Ishikawa (cell line): Measurements from ENCODE around the gene SLIT3.

ENCODE experiments used
- CEBPB ChIP-seq: IDR thresholded peaks from 2 replicates; pipeline ENCODE4 v1.6.1; 2012
- CREB1 ChIP-seq: IDR thresholded peaks from 2 replicates; pipeline ENCODE4 v1.6.1; 2012; ENCODE audit warnings: low read depth
- EGR1 ChIP-seq: IDR thresholded peaks from 2 replicates; pipeline ENCODE4 v1.6.1; 2012
- EP300 ChIP-seq: IDR thresholded peaks from 2 replicates; pipeline ENCODE4 v1.6.1; 2012; ENCODE audit warnings: borderline replicate concordance
- FOXM1 ChIP-seq: IDR thresholded peaks from 2 replicates; pipeline ENCODE4 v1.6.1; 2012; ENCODE audit warnings: low read depth, borderline replicate concordance
- NFIC ChIP-seq: IDR thresholded peaks from 2 replicates; pipeline ENCODE4 v1.6.1; 2012
- RAD21 ChIP-seq: IDR thresholded peaks from 2 replicates; pipeline ENCODE4 v1.6.1; 2012; ENCODE audit warnings: low read depth
- TAF1 ChIP-seq: IDR thresholded peaks from 2 replicates; pipeline ENCODE4 v1.6.1; 2012; ENCODE audit warnings: low read depth, mild to moderate bottlenecking
- TCF12 ChIP-seq: IDR thresholded peaks from 2 replicates; pipeline ENCODE4 v1.6.1; 2012; ENCODE audit warnings: low read depth
- TEAD4 ChIP-seq: IDR thresholded peaks from 2 replicates; pipeline ENCODE4 v1.6.1; 2012
- YY1 ChIP-seq: IDR thresholded peaks from 2 replicates; pipeline ENCODE4 v1.6.1; 2012; ENCODE audit warnings: low read depth
- ZBTB7A ChIP-seq: IDR thresholded peaks from 2 replicates; pipeline ENCODE4 v1.6.1; 2012; ENCODE audit warnings: low read depth
- TF ChIP-seq, protein P1 (sequence below): IDR thresholded peaks from 2 replicates; pipeline ENCODE4 v1.6.1; 2012
- TF ChIP-seq, protein P2 (sequence below): IDR thresholded peaks from 2 replicates; pipeline ENCODE4 v1.6.1; 2012
- TF ChIP-seq, protein P3 (sequence below): IDR thresholded peaks from 2 replicates; pipeline ENCODE4 v1.6.1; 2012; ENCODE audit warnings: low read depth, mild to moderate bottlenecking

Gene SLIT3

DNA sequence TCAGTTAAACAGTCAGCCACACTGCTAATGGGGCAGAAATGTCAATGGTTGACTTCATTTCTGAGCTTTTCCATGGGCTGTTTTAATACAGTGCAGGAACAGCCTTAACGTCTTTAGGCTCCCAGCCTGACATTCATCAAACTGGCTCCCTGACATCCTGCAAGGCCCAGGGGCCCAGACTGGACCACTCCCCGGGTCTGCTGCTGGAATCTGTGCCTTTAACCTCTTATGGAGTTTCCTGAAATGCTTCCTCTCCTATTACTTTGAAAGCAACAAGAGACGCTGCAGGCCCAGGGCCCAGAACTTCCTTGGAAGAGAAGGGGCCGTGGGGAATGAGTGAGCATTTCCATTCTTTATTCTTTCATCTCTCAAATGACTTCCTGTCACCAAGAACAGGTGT, 504.9 kb downstream of the SLIT3 start:
- TF ChIP-seq TCF12 (no peak), YY1 (no peak)

DNA sequence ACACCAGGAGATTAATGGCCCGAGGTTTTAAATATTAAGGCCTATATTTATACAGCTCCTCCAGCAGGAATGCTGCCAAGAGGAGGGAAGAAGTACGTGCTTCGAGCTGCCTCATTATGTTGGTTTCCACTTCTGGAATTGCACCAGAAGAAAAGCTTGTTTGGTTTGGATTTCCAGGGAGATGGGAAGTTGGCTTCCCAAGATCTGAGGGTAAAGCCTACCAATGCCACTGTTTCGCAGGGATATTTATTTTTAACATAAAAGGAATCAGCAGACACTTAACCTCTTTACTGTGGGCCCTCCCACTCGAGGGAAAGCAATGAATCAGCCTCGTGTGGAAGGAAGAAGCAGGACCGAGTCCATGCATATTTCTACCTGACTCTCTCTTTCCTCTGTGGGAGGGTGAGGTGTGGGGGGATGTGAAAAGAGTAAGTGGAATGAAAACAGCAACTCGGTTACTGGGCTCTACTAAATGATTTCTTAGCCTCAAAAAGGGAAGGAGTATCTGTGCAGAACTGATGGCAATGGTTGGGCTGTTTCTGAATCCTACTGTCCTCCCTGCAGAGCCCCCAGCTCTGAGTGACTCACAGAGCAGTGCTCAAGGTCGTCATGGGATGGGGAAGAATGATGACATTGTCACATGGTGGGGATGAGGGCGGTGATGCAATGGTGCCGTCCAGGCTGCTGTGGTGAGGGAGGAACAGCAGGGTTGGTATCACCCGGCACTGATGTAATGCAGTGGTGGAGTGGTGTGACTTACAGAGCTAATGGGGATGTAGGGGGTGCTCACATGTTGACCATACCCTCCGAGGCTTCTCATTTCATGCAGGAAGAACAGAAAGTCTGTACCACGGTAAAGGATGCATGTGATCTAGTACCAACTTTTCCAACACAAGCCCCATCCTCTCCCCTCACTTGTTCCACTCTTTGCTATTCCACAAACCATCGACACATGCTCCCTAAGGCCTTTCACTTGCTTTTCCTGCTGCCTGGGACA, 506.8 kb downstream of the SLIT3 start:
- TF ChIP-seq, protein P1, sequence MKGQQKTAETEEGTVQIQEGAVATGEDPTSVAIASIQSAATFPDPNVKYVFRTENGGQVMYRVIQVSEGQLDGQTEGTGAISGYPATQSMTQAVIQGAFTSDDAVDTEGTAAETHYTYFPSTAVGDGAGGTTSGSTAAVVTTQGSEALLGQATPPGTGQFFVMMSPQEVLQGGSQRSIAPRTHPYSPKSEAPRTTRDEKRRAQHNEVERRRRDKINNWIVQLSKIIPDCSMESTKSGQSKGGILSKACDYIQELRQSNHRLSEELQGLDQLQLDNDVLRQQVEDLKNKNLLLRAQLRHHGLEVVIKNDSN, result no peak
- TF ChIP-seq, protein P2, sequence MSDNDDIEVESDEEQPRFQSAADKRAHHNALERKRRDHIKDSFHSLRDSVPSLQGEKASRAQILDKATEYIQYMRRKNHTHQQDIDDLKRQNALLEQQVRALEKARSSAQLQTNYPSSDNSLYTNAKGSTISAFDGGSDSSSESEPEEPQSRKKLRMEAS, result no peak
- TF ChIP-seq YY1, result no peak
- TF ChIP-seq CEBPB, result no peak
- TF ChIP-seq RAD21, result no peak
- TF ChIP-seq TEAD4, result no peak
- TF ChIP-seq, protein P3, sequence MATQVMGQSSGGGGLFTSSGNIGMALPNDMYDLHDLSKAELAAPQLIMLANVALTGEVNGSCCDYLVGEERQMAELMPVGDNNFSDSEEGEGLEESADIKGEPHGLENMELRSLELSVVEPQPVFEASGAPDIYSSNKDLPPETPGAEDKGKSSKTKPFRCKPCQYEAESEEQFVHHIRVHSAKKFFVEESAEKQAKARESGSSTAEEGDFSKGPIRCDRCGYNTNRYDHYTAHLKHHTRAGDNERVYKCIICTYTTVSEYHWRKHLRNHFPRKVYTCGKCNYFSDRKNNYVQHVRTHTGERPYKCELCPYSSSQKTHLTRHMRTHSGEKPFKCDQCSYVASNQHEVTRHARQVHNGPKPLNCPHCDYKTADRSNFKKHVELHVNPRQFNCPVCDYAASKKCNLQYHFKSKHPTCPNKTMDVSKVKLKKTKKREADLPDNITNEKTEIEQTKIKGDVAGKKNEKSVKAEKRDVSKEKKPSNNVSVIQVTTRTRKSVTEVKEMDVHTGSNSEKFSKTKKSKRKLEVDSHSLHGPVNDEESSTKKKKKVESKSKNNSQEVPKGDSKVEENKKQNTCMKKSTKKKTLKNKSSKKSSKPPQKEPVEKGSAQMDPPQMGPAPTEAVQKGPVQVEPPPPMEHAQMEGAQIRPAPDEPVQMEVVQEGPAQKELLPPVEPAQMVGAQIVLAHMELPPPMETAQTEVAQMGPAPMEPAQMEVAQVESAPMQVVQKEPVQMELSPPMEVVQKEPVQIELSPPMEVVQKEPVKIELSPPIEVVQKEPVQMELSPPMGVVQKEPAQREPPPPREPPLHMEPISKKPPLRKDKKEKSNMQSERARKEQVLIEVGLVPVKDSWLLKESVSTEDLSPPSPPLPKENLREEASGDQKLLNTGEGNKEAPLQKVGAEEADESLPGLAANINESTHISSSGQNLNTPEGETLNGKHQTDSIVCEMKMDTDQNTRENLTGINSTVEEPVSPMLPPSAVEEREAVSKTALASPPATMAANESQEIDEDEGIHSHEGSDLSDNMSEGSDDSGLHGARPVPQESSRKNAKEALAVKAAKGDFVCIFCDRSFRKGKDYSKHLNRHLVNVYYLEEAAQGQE, result no peak
- TF ChIP-seq EGR1, result no peak
- TF ChIP-seq FOXM1, result no peak
- no peak for TF ChIP-seq NFIC
- no peak for TF ChIP-seq EP300
- no peak for TF ChIP-seq CREB1
- no peak for TF ChIP-seq ZBTB7A
- no peak for TF ChIP-seq TCF12
- no peak for TF ChIP-seq TAF1

DNA sequence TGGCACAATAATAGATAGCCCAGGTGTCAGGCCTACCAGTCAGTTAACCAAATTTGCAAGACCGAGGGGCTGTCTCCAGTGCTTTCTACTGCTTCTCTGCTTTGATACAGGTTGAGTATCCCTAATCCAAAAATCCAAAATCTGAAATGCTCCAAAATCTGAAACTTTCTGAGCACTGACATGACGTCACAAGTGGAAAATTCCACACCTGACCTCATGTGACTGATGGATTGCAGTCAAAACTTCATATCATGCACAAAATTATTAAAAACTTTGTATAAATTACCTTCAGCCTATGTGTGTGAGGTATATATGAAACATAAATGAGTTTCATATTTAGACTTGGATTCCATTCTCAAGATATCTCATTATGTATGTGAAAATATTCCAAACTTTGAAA, 508.3 kb downstream of the SLIT3 start:
- TF ChIP-seq TEAD4 (no peak), NFIC (no peak), YY1 (no peak), TCF12 (no peak), CEBPB (no peak), CREB1 (no peak), EGR1 (no peak), RAD21 (no peak), TAF1 (no peak), EP300 (no peak), FOXM1 (no peak), ZBTB7A (no peak)
- TF ChIP-seq, protein P1, result no peak
- TF ChIP-seq, protein P2, result no peak
- TF ChIP-seq, protein P3, result no peak

DNA sequence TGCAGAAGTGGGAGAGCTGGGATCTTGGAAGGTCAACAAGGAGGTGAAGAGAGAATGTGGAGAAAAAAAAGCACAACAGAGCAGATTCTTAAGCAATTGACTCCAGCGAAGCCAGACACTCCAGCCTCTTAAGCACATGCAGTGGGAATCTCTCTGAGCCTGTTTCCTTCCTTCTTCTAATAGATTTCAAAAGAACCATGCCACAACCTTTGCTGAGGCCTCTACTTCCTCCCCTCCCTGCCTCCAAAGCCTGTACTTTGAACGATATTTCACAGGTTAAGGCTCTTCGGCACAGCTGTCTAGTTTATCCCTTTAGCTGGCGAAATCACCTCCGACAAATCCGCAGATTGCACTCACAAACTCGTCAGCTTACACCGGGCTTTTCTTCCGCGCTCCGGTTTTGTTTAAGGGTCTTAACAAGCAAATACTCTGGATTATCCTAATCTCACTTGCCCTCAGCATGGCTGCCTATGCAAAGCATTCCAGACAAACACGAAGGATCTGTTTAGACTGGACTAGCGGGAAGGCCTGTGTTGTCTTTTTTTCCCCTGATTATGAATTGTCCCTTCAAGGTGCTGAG, 510.2 kb downstream of the SLIT3 start:
- TF ChIP-seq TEAD4 (no peak), RAD21 (no peak), YY1 (no peak), TAF1 (no peak), CREB1 (no peak), EP300 (no peak), NFIC (no peak), CEBPB (no peak), ZBTB7A (no peak), TCF12 (no peak), EGR1 (no peak), FOXM1 (no peak)
- TF ChIP-seq, protein P1, result no peak
- TF ChIP-seq, protein P3, result no peak
- TF ChIP-seq, protein P2, result no peak
